K562 treated with DMSO at 1 percent for 48 hours (cell line): Measurements from ENCODE around the gene PTCH1. TPM values are rescaled to one million over a fixed set of nuclear protein-coding genes. Genes with fewer than 3 reads are reported as not detected.

ENCODE experiments used
- total RNA-seq: library from RNA; unstranded; fragments of 300-600 nt; gene quantifications from 2 replicates; pipeline ENCODE4 v1.2.3, GENCODE V29; 2022; ENCODE audit warnings: low replicate concordance; ENCODE audit errors: extremely low read depth

The PTCH1 gene
- total RNA-seq: not detected in 2 replicates

GRCh38 chr9:95516734-95517558, at the start of gene PTCH1:
Gene PTCH1, minus strand, starts transcription at chr9:95516971.

Other genes starting within 250 kb of the PTCH1 start
- not detected in 2 replicates for gene FANCC, start 199.3 kb downstream of the PTCH1 start, total RNA-seq